Endometrial microvascular endothelial cells (primary cell): ENCODE results near the gene ZCCHC7. TPM values are rescaled to one million over a fixed set of nuclear protein-coding genes. Genes with fewer than 3 reads are reported as not detected.
"Not testable (repeated sequence)": the region's sequence is repeated elsewhere in the genome, so short reads cannot be mapped to it uniquely, and the experiment has no call there.

Experiments used
- in situ Hi-C: cut with HindIII; loops from 2 replicates; pipeline ENCODE4 v1.10.0; 2017; ENCODE audit warnings: low sequenced_read_pairs, low pct_unique_long_range_greater_than_20kb; ENCODE audit errors: inconsistent ontology term
- total RNA-seq: library from RNA; depleted of rRNA; stranded (reverse); fragments of >200 nt; gene quantifications from one replicate; pipeline ENCODE4 v1.2.3, GENCODE V29; 2015; ENCODE audit errors: inconsistent ontology term

The ZCCHC7 gene
- total RNA-seq, result 8.3 TPM

DNA sequence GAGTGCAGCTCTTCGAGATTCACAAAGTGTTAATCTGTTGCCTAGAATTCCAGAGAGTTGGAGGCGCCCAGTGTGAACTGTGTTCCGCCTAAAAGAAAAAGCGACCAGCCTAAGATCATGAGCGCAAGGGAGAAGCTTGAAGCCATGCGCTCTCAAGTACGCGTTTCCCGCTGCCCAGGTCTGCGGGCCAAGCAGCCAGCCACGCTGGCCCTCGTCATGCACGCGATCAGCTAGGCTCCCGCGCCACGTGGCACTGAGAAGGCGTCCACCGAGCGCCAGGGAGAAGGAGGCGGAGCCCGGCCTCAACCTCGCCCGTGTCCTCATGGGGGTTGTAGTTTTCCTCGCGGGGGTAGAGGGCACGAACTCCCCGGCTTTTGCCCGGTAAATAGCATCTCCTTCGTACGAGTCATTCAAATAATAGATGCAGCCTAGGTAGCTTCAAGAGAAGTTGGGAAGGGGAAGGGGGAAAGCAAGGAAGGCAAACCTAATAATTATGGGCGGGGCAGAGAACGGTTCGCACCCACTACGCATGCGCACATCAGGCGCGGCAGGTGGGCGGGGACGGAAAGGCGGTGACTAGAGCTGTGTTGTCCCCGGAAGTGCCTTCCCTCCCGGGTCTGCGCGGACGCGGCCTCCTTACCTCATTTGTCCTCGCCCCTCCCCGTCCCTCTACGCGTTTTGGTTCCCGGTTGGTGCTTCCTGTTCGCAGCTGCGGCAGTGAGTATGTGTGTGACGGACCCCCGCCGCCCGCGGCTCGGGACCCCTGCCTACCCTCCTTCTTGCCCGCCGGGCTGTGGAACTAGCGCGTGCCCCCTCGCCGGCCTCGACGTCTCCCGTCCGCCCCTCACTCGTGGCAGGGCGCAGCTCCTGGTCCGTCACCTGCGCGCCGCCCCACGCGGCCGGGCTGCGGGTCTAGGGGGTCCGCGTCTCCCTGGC, at the start of gene ZCCHC7:
ZCCHC7 (plus strand) TSS at position 668 of the 936 bp plus-strand sequence.
- in situ Hi-C loops, result no loop called here

DNA sequence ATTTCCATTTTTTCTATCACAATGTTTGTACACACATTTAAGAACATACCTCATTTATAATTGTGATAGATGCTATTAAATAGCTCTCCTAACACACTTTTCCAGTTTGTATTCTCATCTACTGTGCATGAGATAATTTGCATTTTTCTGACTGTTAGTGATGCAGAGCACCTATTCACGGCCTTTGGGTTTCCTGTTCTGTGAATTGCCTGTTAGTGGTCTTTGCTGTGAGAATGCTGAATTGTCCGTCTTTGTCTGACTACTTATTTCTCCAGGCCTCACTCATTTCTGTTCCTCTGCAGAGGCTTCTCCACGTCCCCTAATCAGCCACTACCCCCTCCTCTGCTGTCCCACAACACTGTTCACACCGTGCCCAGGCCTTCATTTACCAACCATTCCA, 45.6 kb upstream of the ZCCHC7 start:
- in situ Hi-C loops, result not testable (repeated sequence)

DNA sequence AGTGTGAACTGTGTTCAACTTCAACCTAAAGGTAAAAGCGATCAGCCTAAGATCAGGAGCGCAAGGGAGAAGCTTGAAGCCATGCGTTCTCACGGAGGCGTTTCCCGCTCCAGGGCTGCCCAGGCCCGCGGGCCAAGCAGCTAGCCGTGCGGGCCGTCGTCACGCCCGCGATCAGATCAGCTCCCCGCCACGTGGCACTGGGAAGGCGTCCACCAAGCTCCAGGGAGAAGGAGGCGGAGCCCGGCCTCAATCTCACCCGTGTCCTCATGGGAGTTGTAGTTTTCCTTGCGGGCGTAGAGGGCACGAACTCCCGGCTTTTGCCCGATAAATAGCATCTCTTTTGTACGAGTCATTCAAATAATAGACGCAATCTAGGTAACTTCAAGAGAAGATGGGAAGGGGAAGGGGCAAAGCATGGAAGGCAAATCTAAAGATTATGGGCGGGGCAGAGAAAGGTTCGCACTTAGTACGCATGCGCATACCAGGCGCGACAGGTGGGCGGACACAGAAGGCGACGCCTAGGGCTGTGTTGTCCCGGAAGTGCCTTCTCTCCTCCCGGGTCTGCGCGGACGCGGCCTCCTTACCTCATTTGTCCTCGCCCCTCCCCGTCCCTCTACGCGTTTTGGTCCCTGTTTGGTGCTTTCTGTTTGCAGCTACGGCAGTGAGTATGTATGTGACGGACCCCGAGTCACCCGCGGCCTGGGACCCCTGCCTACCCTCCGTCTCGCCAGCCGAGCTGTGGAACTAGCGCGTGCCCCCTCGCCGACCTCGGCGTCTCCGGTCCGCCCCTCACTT, 40.8 kb upstream of the ZCCHC7 start:
- in situ Hi-C loops, result no loop called here

DNA sequence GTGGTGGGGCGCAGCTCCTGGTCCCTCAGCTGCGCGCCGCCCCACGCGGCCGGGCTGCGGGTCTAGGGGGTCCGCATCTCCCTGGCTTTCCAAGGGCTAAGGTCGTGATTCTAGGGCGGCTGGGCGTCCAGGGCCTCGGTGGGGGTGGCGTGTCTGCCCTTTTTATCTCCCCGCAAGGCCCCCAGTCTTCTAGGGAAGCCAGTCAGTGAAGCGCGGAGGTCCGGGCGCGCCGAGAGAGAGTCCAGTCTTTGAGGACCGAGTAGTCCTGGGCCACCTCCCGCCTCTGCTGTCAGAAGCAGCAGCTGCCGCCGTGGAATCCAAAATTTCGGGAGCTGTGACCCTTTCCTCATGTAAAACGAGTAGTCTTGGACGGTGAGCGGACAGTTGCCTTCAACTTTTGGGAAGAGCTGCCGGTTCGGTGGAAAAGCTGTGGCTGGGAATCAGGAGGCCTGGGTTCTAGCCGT, 40.2 kb upstream of the ZCCHC7 start:
- in situ Hi-C loops, result not testable (repeated sequence)

DNA sequence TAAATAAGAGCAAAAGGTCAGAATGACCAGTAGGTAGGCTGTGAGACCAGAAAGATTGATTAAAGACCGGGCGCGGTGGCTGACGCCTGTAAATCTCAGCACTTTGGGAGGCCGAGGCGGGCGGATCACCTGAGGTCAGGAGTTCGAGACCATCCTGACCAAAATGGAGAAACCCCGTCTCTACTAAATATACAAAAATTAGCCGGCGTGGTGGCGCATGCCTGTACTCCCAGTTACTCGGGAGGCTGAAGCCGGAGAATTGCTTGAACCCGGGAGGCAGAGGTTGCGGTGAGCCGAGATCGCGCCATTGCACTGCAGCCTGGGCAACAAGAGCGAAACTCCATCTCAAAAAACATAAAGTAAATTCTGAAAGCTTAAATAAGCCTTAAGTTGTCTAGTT, 38.9 kb upstream of the ZCCHC7 start:
- in situ Hi-C loops, result not testable (repeated sequence)

DNA sequence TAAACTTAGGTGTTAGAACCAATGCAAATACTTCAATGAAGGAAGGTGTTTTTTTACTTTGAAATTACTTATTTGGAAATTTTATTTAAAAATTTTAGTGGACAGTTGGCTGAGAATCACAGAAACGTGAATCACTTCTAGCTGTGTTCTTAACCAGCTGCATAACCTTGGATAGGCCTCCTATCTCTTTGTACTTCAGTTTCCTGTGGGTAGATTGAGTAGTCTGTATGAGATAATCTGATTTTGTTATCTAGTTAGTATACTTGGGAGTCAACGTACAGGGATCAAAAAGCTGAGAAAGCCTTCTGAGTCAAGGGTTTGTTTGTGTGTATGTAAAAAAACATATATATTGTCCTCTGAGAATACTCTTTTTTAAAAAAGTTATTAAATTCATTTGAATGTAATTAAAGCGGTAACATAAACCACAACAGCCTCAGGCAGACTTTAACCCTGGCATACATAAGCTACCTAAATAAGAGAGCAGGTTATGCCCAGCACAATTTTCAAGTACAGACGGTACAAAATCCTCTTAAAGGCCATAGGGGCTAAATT, 38.1 kb upstream of the ZCCHC7 start:
- in situ Hi-C loops, result no loop called here

DNA sequence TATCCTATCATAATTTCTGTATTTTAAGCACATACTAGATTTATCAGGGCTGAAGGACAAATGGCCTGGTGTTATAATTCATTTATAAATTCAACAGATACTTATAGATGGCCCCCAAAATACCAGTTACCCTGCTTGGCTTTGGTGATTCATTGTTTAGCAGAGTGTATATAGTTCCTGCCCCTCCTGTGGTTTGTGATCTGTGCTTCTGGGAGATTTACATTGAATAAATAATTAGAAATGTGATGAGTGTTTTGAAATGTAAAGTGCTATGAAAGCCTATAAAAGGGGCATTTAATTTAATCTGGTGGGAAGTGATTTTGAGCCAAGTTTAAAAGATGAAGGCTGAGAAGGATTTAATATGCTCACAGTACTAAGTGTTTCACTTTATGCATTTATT, 36.7 kb upstream of the ZCCHC7 start:
- in situ Hi-C loops, result no loop called here

DNA sequence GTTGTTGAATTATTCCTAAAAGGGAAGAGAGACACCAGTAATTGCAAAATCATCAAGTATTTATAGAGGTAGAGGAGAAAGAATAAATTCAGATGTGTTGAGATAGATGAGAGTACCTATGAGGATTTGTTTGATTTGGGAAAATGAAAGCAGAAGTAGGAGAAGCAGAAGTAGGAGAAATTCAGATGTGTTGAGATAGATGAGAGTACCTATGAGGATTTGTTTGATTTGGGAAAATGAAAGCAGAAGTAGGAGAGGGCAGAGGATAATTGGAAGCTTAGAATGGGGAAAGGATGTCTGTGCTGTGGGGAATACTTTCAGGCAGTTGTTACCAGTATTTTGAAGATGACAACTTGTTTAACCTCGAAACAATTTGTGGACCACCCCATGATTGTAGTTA, 35.1 kb upstream of the ZCCHC7 start:
- in situ Hi-C loops, result no loop called here

DNA sequence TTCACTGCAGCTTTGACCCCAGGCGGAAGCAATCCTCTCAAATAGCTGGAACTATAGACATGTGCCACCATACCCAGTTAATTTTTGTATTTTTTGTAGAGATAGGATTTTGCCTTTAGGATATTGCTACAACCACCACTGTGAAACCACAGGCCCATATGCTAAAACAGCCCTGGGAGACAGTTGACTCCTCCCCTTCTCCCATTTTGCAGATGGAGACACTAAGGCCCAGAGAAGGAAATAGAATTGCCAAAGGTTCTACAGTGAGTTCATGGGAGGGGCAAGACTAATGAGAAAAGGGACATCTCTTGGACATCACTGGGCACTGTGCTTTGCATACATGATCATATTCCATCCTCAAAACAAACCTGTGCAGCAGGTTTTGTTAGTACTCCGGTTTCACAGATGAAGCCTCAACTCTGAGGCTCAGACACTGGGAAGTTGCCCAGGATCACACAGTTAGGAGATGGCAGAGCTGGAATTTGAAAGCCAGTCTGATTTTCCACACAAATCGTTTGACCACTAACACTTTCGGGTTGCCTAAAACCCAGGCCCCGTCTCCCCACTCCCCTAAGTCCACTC, 27.6 kb upstream of the ZCCHC7 start:
- in situ Hi-C loops, result not testable (repeated sequence)

DNA sequence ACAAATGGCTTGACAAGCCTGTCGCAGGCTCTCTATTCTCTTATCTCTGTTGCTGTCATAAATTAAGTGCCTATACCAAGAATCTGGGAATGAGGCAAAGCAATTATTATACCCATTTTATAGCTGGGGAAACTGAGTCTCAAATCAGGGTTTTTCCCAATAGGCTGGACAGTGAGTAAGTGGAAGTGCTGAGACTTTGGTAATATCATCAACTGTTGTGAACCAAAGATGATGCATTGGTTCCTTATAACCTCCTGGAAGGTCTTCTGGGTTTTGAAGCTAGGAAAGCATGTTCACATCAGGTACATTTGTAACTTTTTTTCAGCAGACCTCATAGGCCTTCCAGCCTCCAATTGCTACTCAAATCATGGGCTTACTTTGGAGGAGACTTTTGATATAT, 25.6 kb upstream of the ZCCHC7 start:
- in situ Hi-C loops, result no loop called here

DNA sequence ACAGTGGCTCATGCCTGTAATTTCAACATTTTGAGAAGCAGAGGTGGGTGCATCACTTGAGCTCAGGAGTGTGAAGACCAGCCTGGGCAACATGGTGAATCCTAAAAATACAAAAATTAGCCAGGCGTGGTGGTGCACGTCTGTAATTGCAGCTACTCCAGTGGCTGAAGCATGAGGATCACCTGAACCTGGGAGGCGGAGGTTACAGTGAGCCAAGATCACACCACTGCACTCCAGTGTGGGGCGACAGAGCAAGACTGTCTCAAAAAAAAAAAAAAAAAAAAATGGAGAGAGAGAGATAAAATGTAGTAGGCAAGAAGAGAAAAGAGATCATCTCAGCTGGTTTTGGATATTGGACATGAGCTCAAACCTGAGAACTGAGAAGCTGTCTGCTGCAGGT, 23.7 kb upstream of the ZCCHC7 start:
- in situ Hi-C loops, result no loop called here

DNA sequence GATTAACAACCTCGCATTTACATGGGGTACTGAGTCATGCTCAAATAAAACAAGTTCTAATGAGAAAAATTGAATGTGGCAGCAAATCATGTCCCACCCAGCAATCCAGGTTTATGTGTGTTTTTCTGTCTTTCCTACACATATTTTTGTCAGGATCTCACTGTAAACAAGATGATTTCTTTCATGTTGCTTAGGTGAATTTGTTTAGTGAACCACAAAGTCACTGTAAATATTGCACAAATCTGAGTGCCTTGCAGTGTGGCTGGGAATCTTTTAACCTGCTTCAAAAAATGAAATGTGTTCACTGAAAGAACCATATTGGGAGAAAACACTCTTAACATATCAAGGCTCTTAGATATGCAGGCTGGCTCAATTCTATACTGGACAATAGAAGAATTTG, 23.1 kb upstream of the ZCCHC7 start:
- in situ Hi-C loops, result no loop called here

DNA sequence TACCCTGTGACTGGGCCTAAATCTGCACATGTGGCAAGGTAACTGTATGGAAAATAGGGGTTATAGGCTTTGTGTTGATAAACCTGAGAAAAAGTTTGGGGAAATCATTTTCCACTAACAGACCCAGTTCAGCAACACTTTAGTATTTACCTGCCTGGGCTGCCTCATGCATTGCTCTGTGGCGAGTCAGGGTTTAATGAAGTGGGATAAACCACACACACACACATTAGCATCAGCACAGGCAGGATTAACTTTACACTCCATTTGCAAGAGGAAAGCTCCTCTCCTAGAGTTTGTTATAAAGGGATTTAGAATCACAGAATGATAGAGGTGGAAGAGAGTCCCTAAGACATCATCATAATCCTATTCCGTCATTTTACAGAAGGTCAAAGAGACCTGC, 20.0 kb upstream of the ZCCHC7 start:
- in situ Hi-C loops, result no loop called here

DNA sequence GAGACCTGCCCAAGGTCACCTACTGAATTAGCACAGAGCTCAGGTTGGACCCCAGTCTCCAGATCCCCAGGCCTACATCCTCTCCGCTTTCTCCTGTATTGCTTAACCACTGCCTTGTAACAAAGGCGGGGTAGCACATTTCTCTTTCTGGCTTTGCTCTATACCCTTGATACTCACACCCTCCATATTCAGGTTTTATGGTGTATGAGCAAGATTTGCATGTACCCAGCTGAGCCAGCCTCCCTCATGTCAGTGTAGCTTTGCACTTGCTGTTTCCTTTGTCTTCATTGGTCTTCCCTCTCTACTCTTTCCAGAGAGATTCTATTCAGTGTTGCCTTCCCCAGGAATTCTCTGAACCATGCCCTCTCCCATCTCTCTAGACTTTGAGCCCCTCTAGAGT, 19.6 kb upstream of the ZCCHC7 start:
- in situ Hi-C loops, result no loop called here

DNA sequence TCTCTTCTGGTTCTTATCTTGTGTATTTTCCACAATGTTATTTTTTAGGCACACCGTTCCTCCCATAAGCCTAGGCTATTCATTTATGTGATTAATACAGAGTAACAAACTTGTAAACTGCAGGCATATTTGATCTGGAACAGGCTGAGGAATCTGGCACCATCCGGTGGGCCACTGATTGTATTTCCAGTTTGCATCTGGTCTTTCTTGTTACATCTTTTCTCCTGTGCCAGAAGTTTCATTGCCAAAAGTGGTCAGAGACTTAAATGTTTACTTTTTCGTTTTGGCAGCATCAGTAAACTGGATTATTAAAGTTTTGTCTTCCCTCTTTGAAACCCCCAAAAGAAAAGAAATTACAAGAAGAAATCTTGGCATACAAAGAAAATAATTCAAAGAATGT, 17.9 kb upstream of the ZCCHC7 start:
- in situ Hi-C loops, result no loop called here

DNA sequence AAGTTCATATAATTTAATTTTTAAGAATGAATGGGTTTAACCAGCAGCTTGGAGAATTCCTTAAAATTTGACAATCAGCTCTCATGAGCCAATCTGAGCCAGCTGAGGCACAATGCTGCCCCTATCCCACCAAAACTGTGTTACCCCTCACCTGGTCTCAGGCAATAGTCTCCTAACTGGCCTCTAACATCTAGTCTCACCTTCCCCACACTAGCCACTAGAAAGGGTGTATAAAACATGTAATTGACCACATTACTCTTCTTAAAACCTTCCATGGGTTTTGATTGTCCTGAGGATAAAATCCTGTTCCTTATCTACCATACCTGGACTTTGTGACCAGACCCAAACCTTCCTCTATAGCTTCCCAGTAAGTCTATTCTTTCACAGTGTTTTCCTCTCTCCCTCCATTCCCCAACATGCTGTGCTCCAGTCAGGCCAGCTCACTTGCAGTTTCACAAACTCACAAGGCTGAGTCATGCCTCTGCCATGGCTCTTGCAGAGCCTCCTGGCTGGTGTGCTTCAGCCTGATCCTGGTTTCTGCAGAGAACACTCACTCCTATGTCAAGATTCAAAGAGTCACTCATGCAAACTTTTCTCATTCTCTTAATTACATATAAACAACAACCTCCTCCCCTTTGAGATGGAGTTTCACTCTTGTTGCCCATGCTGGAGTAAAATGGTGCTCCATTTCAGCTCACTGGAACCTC, 16.0 kb upstream of the ZCCHC7 start:
- in situ Hi-C loops, result no loop called here

DNA sequence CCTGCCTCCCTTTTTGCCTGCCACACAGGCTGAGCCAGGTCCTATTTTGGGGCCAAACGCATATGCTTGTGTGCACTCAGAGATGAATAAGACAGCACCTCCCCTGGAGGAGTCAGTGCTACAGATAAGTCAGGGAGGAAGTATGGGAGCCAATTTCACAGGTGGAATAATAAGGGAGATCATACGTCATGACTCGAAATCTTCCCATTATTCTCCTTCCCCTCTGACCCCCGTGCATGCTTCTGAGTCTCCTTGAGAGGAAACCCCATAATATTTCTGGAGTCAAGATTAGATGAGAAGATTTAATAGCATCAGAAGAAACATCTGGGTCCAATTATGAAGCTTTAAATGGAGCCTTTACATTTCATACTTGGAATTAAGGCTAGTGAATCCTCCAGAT, 15.1 kb upstream of the ZCCHC7 start:
- in situ Hi-C loops, result no loop called here

DNA sequence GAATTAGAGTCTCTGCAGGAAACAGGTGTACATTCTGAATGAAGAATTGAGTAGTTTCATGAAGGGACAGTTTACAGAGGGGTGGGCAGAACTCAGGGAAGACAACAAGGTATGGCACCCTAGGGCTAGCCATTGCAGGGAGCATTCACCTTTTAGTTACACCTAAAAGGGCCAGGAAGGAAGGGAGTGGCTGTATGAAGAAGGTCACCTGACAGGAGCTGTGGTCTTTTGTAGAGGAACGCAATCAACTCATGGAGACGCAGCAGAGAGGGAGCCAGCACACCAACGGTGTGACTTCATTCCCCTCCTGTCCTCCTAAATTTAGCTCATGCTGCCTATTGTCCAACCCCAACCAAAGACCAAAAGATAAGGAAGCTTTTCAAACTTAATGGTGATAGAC, 12.7 kb upstream of the ZCCHC7 start:
- in situ Hi-C loops, result no loop called here

DNA sequence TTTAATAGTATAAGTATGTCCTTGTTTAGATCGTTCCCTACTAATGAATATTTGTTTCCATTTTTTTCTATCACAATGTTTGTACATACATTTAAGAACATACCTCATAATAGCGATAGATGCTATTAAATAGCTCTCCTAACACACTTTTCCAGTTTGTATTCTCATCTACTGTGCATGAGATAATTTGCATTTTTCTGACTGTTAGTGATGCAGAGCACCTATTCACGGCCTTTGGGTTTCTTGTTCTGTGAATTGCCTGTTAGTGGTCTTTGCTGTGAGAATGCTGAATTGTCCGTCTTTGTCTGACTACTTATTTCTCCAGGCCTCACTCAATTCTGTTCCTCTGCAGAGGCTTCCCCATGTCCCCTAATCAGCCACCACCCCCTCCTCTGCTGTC, 5.9 kb upstream of the ZCCHC7 start:
- in situ Hi-C loops, result not testable (repeated sequence)
